Measurements from ENCODE around the gene IGF1R.

IGF1R gene

DNA sequence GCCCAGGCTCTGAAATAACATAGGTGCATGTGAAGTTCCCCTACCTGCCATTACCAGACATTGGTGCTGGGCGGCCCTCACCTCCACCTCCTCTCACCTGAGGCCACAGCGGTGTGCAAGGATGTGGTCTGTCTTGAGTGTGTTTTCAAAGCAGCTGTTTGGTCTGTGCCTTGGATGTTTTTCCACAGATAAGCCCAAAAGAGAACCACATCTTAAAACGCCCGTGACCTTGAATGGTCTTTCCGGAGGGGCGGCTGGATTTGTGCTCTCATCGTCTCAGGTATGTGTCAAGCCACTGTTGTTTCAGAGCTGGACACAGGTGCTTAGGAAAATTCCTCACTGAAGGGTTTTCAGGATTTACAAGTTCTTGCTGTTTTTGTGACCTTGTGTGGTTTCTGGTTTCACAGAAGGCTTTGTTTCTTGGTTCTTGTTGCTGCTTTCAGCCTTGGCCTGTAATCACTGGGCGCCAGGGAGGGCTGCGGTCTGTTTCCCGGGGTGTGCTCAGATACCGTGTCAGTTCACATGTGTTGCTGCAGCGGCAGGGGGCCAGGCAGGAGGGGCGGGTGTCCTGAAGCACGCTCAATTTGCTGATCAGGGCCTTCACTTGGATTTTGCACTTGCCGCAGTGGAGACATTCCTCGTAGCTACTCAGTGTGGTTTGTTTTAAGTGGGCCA, 128.4 kb downstream of the IGF1R start:
- TF ChIP-seq, protein P1, sequence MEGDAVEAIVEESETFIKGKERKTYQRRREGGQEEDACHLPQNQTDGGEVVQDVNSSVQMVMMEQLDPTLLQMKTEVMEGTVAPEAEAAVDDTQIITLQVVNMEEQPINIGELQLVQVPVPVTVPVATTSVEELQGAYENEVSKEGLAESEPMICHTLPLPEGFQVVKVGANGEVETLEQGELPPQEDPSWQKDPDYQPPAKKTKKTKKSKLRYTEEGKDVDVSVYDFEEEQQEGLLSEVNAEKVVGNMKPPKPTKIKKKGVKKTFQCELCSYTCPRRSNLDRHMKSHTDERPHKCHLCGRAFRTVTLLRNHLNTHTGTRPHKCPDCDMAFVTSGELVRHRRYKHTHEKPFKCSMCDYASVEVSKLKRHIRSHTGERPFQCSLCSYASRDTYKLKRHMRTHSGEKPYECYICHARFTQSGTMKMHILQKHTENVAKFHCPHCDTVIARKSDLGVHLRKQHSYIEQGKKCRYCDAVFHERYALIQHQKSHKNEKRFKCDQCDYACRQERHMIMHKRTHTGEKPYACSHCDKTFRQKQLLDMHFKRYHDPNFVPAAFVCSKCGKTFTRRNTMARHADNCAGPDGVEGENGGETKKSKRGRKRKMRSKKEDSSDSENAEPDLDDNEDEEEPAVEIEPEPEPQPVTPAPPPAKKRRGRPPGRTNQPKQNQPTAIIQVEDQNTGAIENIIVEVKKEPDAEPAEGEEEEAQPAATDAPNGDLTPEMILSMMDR (IDR thresholded peaks at IDR 0.05; ENCODE audit: low read depth, low read length, missing control alignments), result no peak
- no peak overlapping the region for H3K4me3 ChIP-seq (ENCODE audit: low read depth, low read length)
- DNase-seq (ENCODE audit: low read depth), result no peak

DNA sequence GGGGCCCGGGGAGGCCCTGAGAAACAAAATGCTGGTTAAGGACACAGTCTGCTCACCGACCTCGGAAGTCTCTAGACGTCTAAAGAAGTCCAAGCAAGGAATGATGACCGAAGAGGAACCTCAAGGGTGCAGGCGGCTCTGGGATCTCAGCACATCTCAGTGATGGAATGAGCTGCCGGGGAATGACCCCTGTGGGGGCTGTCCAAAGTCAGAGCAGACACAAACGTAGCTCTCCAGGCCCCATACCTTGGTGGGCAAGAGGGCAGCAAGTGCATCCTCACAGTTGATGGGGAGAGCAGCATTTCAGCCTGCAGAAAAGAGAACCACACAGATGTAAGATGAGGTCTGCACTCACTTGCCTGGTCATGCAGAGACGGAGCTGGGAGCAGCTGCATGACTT, 129.1 kb downstream of the IGF1R start:
- no peak overlapping the region for H3K4me3 ChIP-seq (ENCODE audit: low read depth, low read length)

DNA sequence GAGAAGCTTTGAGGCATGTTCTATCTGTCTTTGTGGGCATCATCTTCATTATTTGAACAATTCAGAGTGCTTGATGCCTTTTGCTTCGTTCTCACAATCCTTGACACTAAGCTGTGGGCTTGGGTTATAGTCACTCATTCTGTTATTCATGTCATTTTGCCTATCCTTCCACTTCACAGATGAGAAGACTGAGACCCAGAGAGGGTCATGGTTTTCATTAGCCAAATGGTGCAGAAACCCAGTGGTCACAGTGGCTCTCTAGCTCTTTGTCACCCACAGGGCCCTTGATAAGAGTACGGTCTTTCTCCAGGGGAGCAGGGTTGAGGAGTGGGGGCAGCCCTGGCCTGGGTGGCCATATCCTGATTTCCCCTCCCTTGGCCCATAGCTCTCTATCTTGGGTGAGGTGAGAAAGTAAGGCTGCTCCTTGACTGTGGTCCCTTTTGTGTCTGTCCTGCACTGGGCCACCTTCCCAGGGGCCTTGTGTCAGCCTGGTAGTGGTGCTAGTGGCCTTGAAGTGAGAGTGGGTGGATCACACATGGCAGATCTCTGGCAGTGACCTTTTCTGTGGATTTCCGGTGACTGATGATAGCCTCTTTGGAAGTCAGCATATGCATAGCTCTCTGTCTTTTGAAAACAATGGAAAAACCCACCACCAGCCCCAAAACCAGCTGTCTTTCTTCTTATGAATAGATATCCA, 130.1 kb downstream of the IGF1R start:
- H3K4me3 ChIP-seq (ENCODE audit: low read depth, low read length), result no peak overlapping the region
- TF ChIP-seq, protein P1 (IDR thresholded peaks at IDR 0.05; ENCODE audit: low read depth, low read length, missing control alignments), result no peak
- DNase-seq (ENCODE audit: low read depth), result no peak

More for the DNA sequence above, 129.1 kb downstream of the IGF1R start:
- TF ChIP-seq, protein P1 (IDR thresholded peaks at IDR 0.05; ENCODE audit: low read depth, low read length, missing control alignments), result no peak
- no peak for DNase-seq (ENCODE audit: low read depth)

DNA sequence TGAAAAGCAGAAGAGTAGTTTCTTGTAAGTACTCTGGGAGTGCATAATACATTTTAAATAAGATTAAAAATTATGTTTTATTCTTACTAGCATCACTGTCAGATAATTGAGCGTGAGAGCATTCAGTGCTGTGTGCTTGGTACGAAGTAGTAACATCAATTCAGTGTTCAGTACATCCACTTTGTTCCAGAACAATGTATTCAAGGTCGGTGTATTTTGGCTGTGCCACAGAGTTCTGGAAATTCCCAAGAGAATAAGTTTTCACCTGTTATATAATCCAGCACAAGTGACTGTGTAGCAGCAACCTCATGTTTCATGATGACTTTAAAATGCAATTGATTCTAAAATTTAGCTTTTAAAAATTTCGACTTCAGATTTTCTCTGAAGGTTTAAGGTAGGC, 130.6 kb downstream of the IGF1R start:
- TF ChIP-seq, protein P1 (IDR thresholded peaks at IDR 0.05; ENCODE audit: low read depth, low read length, missing control alignments), result no peak
- H3K4me3 ChIP-seq (ENCODE audit: low read depth, low read length), result no peak overlapping the region
- no peak for DNase-seq (ENCODE audit: low read depth)

DNA sequence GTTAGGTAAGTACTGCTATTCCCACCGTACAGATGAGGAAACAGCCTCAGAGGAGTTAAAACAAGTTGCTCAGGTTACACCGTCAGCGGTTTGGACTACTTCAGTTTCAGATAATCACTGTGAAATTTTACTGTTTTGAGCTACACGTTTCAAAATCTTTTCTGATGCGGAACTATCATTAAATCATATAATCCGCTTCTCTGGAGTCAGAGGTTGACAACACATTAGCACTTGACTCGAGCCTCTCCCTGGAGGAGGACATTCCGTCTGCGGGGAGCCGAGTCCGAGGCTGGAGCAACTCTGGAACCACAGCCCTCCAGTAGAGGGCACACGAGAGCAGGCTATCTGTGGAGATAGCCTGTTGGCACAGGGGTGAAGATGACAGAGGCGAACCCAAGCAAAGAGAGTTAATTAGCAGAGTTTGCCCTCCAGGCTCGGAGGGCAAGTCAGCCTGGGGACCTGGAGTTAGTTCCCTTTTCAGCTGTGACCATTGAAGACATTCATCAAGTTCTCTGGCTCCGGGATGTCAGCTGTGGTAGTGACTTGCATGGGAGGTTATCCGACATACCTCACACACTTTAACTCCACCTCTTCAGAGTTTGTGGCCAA, 131.2 kb downstream of the IGF1R start:
- no peak overlapping the region for H3K4me3 ChIP-seq (ENCODE audit: low read depth, low read length)
- peak; percentile 7 for DNase-seq (ENCODE audit: low read depth)
- TF ChIP-seq, protein P1 (IDR thresholded peaks at IDR 0.05; ENCODE audit: low read depth, low read length, missing control alignments), result peak; percentile 96

DNA sequence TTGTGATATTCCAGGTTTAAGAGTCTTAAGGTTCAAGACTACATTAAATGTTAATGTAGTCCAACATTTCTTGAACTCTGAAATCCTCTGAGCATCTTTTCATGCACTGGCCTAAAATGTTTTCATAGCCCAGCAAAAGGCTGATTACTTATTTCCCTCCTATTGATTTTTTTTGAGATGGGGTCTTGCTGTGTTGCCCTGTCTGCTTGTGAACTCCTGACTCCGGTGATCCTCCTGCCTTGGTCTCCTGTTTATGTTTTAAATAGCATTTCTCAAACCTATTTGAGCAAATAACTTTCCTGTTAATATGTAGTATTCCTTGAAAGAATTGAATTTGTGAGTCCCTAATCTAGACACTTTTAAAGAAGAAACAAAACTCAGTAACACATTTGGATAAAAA, 133.5 kb downstream of the IGF1R start:
- no peak for DNase-seq (ENCODE audit: low read depth)
- no peak overlapping the region for H3K4me3 ChIP-seq (ENCODE audit: low read depth, low read length)
- TF ChIP-seq, protein P1 (IDR thresholded peaks at IDR 0.05; ENCODE audit: low read depth, low read length, missing control alignments), result no peak

Data from GM12864 (cell line).